Measurements from ENCODE around the gene KPNA4. TPM values are rescaled to one million over a fixed set of nuclear protein-coding genes. Genes with fewer than 3 reads are reported as not detected.
"Not testable (repeated sequence)": the region's sequence is repeated elsewhere in the genome, so short reads cannot be mapped to it uniquely, and the experiment has no call there.

The KPNA4 gene
- total and polyA plus RNA-seq, 10 donors = 8.3 to 50.6 (median 36.0) TPM

DNA sequence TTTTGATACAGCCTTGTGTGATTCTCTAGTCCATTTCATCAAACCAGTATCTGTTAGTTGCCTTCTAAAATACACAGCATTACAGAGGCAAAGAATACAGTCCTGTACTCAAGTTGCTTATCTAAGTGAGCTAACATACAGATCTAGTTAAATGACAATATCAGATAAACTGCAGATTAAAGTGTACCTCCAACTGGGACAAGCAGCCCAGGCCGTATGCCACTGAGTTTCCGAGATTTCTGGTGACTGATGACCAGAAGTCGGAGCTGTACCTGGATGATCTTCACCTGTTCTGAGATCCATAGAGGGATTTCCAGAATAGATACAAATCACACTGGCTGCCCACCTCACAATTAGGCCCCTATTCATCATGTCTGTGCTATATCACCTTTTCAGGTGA, 109.5 kb downstream of the KPNA4 start:
- H3K27ac ChIP-seq = no peak overlapping the region
- TF ChIP-seq POLR2AphosphoS5 (IDR thresholded peaks at IDR 0.05) (no peak), POLR2A (IDR thresholded peaks at IDR 0.05) (no peak)
- TF ChIP-seq, protein P1, sequence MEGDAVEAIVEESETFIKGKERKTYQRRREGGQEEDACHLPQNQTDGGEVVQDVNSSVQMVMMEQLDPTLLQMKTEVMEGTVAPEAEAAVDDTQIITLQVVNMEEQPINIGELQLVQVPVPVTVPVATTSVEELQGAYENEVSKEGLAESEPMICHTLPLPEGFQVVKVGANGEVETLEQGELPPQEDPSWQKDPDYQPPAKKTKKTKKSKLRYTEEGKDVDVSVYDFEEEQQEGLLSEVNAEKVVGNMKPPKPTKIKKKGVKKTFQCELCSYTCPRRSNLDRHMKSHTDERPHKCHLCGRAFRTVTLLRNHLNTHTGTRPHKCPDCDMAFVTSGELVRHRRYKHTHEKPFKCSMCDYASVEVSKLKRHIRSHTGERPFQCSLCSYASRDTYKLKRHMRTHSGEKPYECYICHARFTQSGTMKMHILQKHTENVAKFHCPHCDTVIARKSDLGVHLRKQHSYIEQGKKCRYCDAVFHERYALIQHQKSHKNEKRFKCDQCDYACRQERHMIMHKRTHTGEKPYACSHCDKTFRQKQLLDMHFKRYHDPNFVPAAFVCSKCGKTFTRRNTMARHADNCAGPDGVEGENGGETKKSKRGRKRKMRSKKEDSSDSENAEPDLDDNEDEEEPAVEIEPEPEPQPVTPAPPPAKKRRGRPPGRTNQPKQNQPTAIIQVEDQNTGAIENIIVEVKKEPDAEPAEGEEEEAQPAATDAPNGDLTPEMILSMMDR (IDR thresholded peaks at IDR 0.05 in 8 of 11, conservative IDR thresholded peaks at IDR 0.05 in 3 of 11) = no peak
- WGBS, 5 donors = 89 to 98% (median 96%) methylated on average over 3 of the region's 3 CpGs
- no peak overlapping the region for H3K4me3 ChIP-seq
- H3K9me3 ChIP-seq = no peaks in the 10 kb centered on the region
- no peaks in the 10 kb centered on the region for H3K4me1 ChIP-seq
- H3K27me3 ChIP-seq (replicated peaks in 1 of 7) = no peaks in the 10 kb centered on the region
- no peaks in the 10 kb centered on the region for H3K36me3 ChIP-seq
- intact Hi-C loops (cut with DNase I; ENCODE audit: low total_unique reads) = no loop called here
- no peak for DNase-seq

DNA sequence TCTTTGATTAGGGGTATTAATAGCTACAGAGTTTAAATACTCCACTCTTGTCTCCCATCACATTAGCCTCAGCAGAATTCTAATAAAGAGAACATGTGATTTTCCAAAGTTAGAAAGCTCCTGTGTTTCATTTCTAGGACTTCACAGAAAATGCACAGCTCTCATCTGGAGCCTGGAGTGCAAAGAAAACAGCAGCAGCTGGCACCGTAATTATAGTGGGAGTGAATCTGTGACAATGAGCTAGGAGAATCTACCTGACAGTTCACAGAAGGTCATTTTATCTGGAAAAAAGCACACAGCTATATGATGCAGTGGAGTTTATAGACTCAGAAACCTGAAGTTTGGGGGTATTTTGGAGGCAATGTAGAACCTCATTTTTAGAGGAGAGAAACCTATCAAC, 110.4 kb downstream of the KPNA4 start:
- 81 to 91% (median 84%) methylated on average over 1 of the region's 1 CpG for WGBS, 5 donors
- H3K36me3 ChIP-seq = no peaks in the 10 kb centered on the region
- TF ChIP-seq POLR2AphosphoS5 (IDR thresholded peaks at IDR 0.05) (no peak), POLR2A (IDR thresholded peaks at IDR 0.05) (no peak)
- TF ChIP-seq, protein P1 (IDR thresholded peaks at IDR 0.05 in 8 of 11, conservative IDR thresholded peaks at IDR 0.05 in 3 of 11) = no peak
- H3K27me3 ChIP-seq (replicated peaks in 1 of 7) = peaks cover 0 to 3% (median 0%) of the 10 kb centered on the region in 7 donors
- H3K4me1 ChIP-seq = peaks cover 0 to 6% (median 4%) of the 10 kb centered on the region in 6 donors
- no peak overlapping the region for H3K27ac ChIP-seq
- intact Hi-C loops (cut with DNase I; ENCODE audit: low total_unique reads) = no loop called here
- DNase-seq = no peak
- H3K9me3 ChIP-seq = no peaks in the 10 kb centered on the region
- no peak overlapping the region for H3K4me3 ChIP-seq

DNA sequence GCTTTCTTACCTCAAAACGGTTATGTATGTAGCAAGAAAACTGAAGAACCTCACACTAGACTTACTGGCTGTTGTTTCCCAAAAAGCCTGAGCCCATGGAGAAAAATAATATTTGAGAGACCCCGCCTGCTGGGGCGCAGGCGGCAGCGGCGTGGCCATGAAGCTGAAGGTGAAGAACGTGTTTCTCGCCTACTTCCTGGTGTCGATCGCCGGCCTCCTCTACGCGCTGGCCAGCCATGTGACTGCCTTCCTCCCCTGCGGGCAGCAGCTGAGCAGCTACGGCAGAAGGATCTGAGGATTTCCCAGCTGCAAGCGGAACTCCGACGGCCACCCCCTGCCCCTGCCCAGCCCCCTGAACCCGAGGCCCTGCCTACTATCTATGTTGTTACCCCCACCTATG, 113.1 kb downstream of the KPNA4 start:
- 93 to 96% (median 96%) methylated on average over 14 to 19 of the region's 19 CpGs for WGBS, 5 donors
- intact Hi-C loops (cut with DNase I; ENCODE audit: low total_unique reads); H3K36me3 ChIP-seq; H3K9me3 ChIP-seq; DNase-seq; H3K27ac ChIP-seq; H3K27me3 ChIP-seq (replicated peaks in 1 of 7); H3K4me3 ChIP-seq: not testable (repeated sequence)
- H3K4me1 ChIP-seq = peaks cover 0 to 33% (median 25%) of the 10 kb centered on the region in 6 donors

DNA sequence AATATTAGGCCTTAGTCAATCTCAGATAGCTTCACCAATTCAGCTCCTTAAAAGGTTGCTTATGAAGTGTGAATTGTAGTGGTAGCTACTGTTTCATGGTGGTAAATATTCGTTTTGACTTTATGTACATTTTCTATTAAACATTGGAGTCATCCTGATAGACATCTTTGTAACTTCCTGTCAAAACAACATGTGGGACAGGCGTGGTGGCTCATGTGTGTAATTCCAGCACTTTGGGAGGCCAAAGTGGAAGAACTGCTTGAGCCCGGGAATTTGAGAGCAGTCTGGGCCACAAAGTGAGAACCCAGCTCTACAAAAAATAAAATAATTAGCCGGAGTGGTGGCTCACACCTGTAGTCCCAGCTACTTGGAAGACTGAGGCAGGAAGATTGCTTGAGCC, 113.8 kb downstream of the KPNA4 start:
- H3K9me3 ChIP-seq = no peaks in the 10 kb centered on the region
- H3K36me3 ChIP-seq = peaks cover 0 to 2% (median 0%) of the 10 kb centered on the region in 6 donors
- TF ChIP-seq POLR2A (IDR thresholded peaks at IDR 0.05) = no peak
- TF ChIP-seq, protein P1 (IDR thresholded peaks at IDR 0.05 in 8 of 11, conservative IDR thresholded peaks at IDR 0.05 in 3 of 11) = no peak
- 80 to 91% (median 85%) methylated on average over 4 of the region's 4 CpGs for WGBS, 5 donors
- H3K4me1 ChIP-seq = peaks cover 0 to 35% (median 26%) of the 10 kb centered on the region in 6 donors
- peaks cover 0 to 7% (median 0%) of the 10 kb centered on the region in 7 donors for H3K27me3 ChIP-seq (replicated peaks in 1 of 7)
- H3K4me3 ChIP-seq = no peak overlapping the region
- no peak for DNase-seq
- intact Hi-C loops (cut with DNase I; ENCODE audit: low total_unique reads) = no loop called here
- no peak overlapping the region for H3K27ac ChIP-seq

DNA sequence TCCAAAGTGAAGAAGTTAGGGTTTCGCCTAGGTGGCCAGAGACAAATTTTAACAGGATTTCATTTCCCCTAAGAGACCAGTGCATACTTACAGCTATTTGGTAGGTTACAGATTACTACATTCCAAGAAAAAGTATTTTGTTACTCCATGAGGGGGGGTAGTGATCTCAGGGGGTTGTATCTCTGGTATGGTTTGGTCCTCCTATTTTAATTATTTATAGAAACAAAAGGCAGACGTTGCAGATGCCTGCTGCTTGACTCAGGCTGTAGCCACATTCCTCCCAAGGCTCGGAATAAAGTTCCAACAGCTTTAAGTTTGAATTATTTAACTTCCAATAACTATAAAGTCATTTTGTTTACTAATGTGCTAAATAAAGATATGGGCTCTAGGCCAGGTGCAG, 114.5 kb downstream of the KPNA4 start:
- no peak for TF ChIP-seq POLR2AphosphoS5 (IDR thresholded peaks at IDR 0.05)
- no peak for TF ChIP-seq POLR2A (IDR thresholded peaks at IDR 0.05)
- TF ChIP-seq, protein P1 (IDR thresholded peaks at IDR 0.05 in 8 of 11, conservative IDR thresholded peaks at IDR 0.05 in 3 of 11) = no peak
- DNase-seq = no peak

More for the DNA sequence above, 114.5 kb downstream of the KPNA4 start:
- Histone ChIP-seq H3K36me3 (peaks cover 0 to 5% (median 0%) of the 10 kb centered on the region in 6 donors), H3K4me3 (no peak overlapping the region), H3K9me3 (no peaks in the 10 kb centered on the region), H3K4me1 (peaks cover 0 to 42% (median 26%) of the 10 kb centered on the region in 6 donors), H3K27ac (no peak overlapping the region), H3K27me3 (replicated peaks in 1 of 7) (peaks cover 0 to 7% (median 0%) of the 10 kb centered on the region in 7 donors)
- 85 to 86% (median 86%) methylated on average over 3 of the region's 3 CpGs for WGBS, 5 donors
- intact Hi-C loops (cut with DNase I; ENCODE audit: low total_unique reads) = no loop called here

Measured in spleen (tissue), 11 donors.